Measurements from ENCODE around the gene PLEKHG3. TPM values are rescaled to one million over a fixed set of nuclear protein-coding genes. Genes with fewer than 3 reads are reported as not detected.
"Not testable (repeated sequence)": the region's sequence is repeated elsewhere in the genome, so short reads cannot be mapped to it uniquely, and the experiment has no call there.

Gene PLEKHG3
- total RNA-seq, 1 donor from 2014 or later = 16.7 TPM

- no peak for DNase-seq (ENCODE audit: extremely low read depth, low read depth, low spot score)
These were observed 18.0 kb upstream of the PLEKHG3 start for GRCh38 chr14:64686282-64686615.

- DNase-seq (ENCODE audit: extremely low read depth, low read depth, low spot score) = no peak
These were observed 16.2 kb upstream of the PLEKHG3 start for GRCh38 chr14:64688031-64688430.

GRCh38 chr14:64688811-64689281 is 15.4 kb upstream of the PLEKHG3 start:
- DNase-seq (ENCODE audit: extremely low read depth, low read depth, low spot score) = no peak

DNA sequence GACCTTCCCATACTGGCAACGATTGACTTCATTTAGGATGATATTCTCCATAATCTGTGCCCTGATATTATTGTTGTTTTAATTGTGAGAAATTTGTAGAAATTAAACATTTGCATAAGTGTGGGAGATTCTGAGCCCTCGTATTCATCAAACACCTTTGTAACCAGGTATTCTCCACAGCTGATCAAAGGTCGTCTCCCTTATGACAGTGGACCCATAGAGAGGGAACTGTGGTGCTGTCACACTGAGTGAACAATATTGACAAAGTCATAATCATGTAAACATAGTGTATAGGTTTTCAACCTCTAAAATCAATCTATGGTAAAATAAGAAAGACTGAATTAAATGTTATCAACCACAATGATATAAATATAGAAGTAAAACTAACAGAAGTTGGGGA is 14.9 kb upstream of the PLEKHG3 start:
- no peak for DNase-seq (ENCODE audit: extremely low read depth, low read depth, low spot score)

DNA sequence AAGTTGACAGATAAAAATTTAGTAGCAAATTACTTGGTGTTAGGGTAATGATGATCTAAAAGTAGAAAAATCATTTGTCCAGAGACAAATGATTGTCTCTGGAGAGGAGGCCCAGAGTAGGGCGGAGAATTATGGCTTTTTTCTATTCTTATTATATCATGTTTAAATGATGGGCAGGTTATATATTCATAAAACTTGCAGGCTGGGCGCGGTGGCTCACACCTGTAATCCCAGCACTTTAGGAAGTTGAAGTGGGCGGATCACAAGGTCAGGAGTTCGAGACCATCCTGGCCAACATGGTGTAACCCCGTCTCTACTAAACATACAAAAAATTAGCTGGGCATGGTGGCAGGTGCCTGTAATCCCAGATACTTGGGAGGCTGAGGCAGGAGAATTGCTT is 13.6 kb upstream of the PLEKHG3 start:
- DNase-seq (ENCODE audit: extremely low read depth, low read depth, low spot score) = not testable (repeated sequence)

GRCh38 chr14:64691376-64691775 is 12.8 kb upstream of the PLEKHG3 start:
- no peak for DNase-seq (ENCODE audit: extremely low read depth, low read depth, low spot score)

DNA sequence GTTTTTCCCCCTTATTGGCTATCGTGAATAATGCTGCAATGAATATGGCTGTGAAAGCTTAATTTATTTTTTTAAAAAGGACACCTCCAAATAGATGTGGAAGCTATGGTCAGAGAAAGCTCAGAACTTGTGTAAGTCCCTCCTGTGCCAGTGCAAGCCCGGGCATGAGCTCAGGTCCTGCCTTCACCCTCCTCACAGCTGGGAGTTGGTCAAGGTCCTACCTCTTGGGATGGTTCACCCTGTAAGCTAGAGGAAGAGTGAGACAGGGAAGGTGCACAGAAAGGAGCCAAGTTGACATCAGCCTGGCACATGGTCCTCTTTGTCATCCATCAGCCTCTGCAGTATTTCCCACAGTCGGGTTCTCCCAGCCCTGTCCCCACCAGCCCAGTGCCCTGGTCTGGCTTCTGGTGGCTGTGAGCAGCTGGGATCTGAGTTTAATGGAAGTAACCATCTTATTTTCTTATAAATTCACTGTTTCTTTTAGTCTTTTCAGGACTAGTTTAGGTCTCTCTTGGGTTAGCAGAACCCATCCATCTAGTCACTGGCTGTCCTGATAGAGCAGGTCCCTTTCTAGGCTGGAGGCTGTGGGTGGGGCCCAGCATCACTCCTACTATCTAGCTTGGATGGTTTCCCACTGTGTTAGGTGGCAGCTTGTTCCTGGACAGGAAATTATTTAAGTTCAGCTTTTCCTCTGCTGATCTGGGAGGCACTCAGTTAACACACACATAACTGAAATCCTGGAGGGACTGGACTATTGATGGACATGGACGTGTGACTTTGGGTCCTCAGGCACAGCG is 11.8 kb upstream of the PLEKHG3 start:
- DNase-seq (ENCODE audit: extremely low read depth, low read depth, low spot score) = no peak

- no peak for DNase-seq (ENCODE audit: extremely low read depth, low read depth, low spot score)
These were observed 11.0 kb upstream of the PLEKHG3 start for GRCh38 chr14:64692986-64693809.

DNA sequence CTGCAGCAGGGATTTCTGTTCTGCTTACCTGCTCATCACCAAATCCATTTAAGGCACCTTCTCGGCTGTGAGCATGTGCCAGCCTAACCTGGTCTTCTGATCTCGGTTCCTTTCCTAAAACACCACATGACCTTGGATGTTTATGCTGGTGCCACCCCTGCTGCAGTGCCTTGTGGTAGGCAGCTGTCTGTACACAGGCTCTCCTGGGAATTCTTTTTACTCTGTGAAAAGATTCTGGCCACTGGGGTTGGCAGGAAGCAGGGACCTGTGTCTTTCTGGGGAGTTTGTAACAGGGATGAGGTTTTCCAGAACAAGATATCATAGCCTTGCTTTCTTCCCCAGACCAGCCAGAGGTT is 10.4 kb upstream of the PLEKHG3 start:
- no peak for DNase-seq (ENCODE audit: extremely low read depth, low read depth, low spot score)

DNA sequence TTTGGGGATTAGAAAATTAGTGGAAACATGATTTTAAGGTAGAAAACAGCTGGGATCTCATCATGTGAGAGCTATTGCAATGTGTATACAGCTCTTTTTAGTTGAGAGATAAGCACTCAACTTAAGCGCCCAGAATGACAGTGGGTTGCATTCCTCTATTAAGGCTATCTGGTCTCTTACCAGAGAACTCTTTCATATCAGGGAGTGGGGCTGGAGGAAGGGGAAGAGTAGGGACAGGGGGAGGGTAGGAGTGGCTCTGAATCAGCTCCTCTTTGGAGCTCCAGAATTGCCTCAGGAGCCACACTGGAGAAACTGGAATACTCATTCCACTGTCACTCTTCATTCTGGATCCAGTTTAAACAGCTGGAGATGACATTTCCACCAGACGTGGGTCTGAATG is 9.2 kb upstream of the PLEKHG3 start:
- no peak for DNase-seq (ENCODE audit: extremely low read depth, low read depth, low spot score)

DNA sequence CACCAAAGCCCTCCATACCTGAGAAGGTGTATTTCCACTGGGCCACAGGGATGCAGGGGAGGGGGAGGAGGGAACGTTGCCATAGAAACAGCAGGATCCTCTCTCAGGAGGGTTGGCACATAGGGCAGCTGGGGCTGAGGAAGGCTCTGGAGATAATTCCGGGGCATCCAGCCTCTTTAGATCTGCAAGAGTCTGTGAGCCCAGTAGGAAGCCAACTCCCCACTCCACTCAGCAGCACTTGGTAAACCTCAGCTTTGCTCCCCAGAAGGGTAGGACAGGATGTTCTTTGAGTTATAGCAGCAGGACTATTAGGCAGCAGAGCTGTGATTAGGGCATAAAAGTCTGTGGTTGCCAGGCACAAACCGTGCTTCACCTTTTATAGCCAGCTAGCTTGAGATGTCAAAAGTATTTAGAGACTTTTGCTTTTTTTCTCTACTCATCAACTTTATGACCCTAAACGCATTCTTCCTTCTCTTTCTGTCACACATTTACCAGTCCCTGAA is 7.8 kb upstream of the PLEKHG3 start:
- DNase-seq (ENCODE audit: extremely low read depth, low read depth, low spot score) = no peak

- DNase-seq (ENCODE audit: extremely low read depth, low read depth, low spot score) = no peak
These were observed 5.3 kb upstream of the PLEKHG3 start for GRCh38 chr14:64698903-64699302.

DNA sequence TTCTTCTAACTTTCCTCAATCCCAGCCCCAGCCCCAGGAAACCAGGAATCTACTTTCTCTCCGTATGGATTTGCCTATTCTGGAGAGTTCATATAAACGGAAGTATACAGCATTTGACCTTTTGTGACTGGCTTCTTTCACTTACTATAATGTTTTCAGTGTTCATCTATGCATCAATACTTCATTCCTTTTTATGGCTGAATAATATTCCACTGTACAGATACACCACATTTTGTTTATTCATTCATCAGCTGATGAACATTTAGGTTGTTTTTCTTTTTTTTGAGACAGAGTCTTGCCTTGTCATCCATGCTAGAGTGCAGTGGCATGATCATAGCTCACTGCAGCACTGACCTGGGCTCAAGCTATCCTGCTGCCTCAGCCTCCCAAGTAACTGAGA is 3.9 kb upstream of the PLEKHG3 start:
- no peak for DNase-seq (ENCODE audit: extremely low read depth, low read depth, low spot score)

GRCh38 chr14:64700894-64701293 is 3.3 kb upstream of the PLEKHG3 start:
- no peak for DNase-seq (ENCODE audit: extremely low read depth, low read depth, low spot score)

GRCh38 chr14:64701660-64702059 is 2.6 kb upstream of the PLEKHG3 start:
- no peak for DNase-seq (ENCODE audit: extremely low read depth, low read depth, low spot score)

- DNase-seq (ENCODE audit: extremely low read depth, low read depth, low spot score) = no peak
These were observed 1.5 kb upstream of the PLEKHG3 start for GRCh38 chr14:64702493-64703394.

- no peak for DNase-seq (ENCODE audit: extremely low read depth, low read depth, low spot score)
These were observed 655 bp upstream of the PLEKHG3 start for GRCh38 chr14:64703395-64704142.

DNA sequence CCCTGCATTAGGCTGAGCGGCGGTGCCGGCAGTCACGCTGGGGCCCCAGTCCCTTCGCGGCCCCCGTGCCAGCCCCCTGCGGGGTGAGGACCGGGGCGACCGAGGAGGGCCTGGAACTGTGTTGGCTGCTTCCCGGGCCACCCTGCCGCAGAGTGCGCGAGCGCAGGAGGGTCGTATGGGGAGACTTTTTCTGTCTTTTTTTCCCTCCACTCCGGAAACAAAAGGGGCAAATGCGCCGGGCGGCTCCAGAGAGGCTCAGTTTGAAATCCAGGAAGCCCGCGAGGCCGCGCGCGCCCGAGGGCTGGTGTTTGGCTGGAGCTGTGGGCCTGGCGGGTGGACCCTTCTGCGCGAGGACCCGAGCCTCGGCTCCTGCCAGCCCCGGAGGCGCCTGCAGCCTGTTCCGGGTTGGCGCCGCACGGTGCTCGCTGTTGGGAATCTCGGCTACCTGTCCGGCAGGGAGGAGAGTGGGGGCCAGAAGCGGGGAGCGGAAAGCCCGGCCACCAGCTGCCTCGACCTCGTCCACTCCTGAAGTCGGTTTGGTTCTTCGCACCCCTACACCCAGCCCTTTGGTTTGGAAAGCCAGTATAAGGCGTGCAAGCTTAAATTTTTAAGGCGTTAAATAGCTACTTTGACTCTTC is 638 bp downstream of the PLEKHG3 start:
- no peak for DNase-seq (ENCODE audit: extremely low read depth, low read depth, low spot score)

DNA sequence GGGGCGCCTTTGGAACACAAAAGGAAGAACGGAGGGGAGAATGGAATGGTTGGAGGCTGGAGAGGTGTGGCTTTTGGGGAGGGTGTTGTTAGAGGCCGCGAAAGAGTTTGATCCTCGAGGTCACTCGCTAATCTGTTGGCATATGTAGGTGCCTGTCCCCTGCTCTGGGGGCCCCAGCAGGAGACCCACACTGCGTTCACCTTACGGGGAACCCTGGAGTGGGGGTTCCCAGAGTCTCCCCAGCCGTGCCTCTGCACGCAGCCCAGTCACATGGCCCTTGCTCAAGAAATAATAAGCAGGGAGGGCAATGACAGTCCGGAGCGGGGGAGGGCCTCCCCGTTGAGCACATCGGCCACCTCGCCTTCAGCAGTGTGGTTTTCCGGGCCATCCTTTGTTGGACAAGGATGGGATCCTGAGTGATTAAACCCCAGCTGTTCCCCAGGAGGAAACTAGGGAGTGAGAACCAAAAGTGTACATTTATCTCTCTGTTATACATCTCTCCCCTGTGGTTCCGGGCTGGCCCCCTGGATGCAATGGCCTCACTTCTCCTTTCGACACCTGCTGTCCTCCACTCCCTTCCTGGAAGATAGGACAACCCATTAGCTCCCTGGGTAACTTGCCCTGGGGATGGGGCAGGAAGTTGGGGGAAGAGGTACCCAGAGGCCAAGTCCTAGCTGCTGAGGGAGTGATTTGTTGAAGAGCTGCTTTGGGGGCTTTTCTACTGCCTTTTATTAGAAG is 1.3 kb downstream of the PLEKHG3 start:
- no peak for DNase-seq (ENCODE audit: extremely low read depth, low read depth, low spot score)
